OCI-LY7 (cell line): ENCODE results near the gene ARL8B. TPM values are rescaled to one million over a fixed set of nuclear protein-coding genes. Genes with fewer than 3 reads are reported as not detected.

Experiments used
- BruUV-seq: library from RNA; stranded (reverse); fragments of 400-500 nt; replicated peaks from 2 replicates; lab custom pipeline; 2021; lab: Mats Ljungman, UMichigan
- CTCF ChIA-PET: fragments of 300-600 bp; sonication (Branson Sonifier 250); formaldehyde crosslinking; loops from one replicate; lab custom pipeline; 2022; ENCODE audit warnings: antibody characterized with exemption; ENCODE audit not compliant: unreplicated experiment; lab: Charles Lee
- POLR2A ChIA-PET: fragments of 300-600 bp; sonication (Branson Sonifier 250); formaldehyde crosslinking; loops from one replicate; lab custom pipeline; 2022; ENCODE audit warnings: antibody characterized with exemption; lab: Charles Lee
- DNase-seq: peaks from one replicate; pipeline ENCODE4 v3.0.0-alpha.2; 2015; ENCODE audit warnings: low spot score
- H2AFZ ChIP-seq: fragments of 200-600 bp; sonication (generic), shearing (Covaris generic); 2 replicates; pipeline ENCODE4 v1.6.1; 2014; ENCODE audit warnings: mild to moderate bottlenecking, antibody characterized with exemption, low read length, moderate library complexity
- H3K27ac ChIP-seq: fragments of 200-600 bp; sonication (generic); 2 replicates; pipeline ENCODE4 v1.5.1; 2014; ENCODE audit warnings: mixed run types, low read depth, mild to moderate bottlenecking, moderate library complexity, low read length, inconsistent platforms; ENCODE audit not compliant: poor library complexity, severe bottlenecking
- H3K36me3 ChIP-seq: fragments of 200-600 bp; sonication (generic); 2 replicates; pipeline ENCODE4 v1.6.1; 2014; ENCODE audit warnings: mild to moderate bottlenecking, antibody characterized with exemption, low read length, moderate library complexity, mixed read lengths; ENCODE audit not compliant: insufficient read depth
- H3K4me1 ChIP-seq: fragments of 200-600 bp; sonication (generic); 2 replicates; pipeline ENCODE4 v1.5.1; 2014; ENCODE audit warnings: mild to moderate bottlenecking, low read length; ENCODE audit not compliant: insufficient read depth, poor library complexity, severe bottlenecking
- H3K4me2 ChIP-seq: fragments of 200-600 bp; sonication (generic); 2 replicates; pipeline ENCODE4 v1.6.1; 2014; ENCODE audit warnings: mild to moderate bottlenecking, low read length
- H3K4me3 ChIP-seq: fragments of 200-600 bp; sonication (generic); 2 replicates; pipeline ENCODE4 v1.5.1; 2014; ENCODE audit warnings: mild to moderate bottlenecking, low read depth, low read length; ENCODE audit not compliant: poor library complexity, severe bottlenecking
- H3K79me2 ChIP-seq: fragments of 200-600 bp; sonication (generic); 2 replicates; pipeline ENCODE4 v1.6.1; 2016; ENCODE audit warnings: low read depth, mild to moderate bottlenecking, low read length, moderate library complexity, mixed read lengths; ENCODE audit not compliant: insufficient read depth
- H3K9me2 ChIP-seq: fragments of 200-600 bp; sonication (generic); 2 replicates; pipeline ENCODE4 v1.6.1; 2016; ENCODE audit warnings: mild to moderate bottlenecking, low read length, mixed read lengths; ENCODE audit not compliant: insufficient read depth
- H3K9me3 ChIP-seq: fragments of 200-600 bp; sonication (generic); 2 replicates; pipeline ENCODE4 v1.6.1; 2014; ENCODE audit warnings: mild to moderate bottlenecking, mixed run types, low read length, mixed read lengths
- H4K20me1 ChIP-seq: fragments of 200-600 bp; sonication (generic); 2 replicates; pipeline ENCODE4 v1.6.1; 2014; ENCODE audit warnings: mild to moderate bottlenecking, antibody characterized with exemption, low read length, moderate library complexity, mixed read lengths; ENCODE audit not compliant: insufficient read depth
- EZH2phosphoT487 ChIP-seq: fragments of 200-600 bp; sonication (generic); IDR thresholded peaks from 2 replicates; pipeline ENCODE4 v1.6.1; 2018; ENCODE audit warnings: low read depth, borderline replicate concordance, mild to moderate bottlenecking, mixed run types, antibody characterized with exemption, low read length, moderate library complexity, mixed read lengths
- intact Hi-C: fragments of 100-400 bp; cut with micrococcal nuclease; formaldehyde crosslinking; loops from one replicate; pipeline ENCODE4 v1.10.0; 2022; ENCODE audit not compliant: unreplicated experiment
- total RNA-seq, 2 experiments: library from RNA; depleted of rRNA in 1 of 2; stranded (reverse); fragments of >200 nt in 1 of 2; shearing (Covaris generic) in 1 of 2; gene quantifications; 2 replicates each; pipeline ENCODE4 v1.2.3, GENCODE V29; 2014 to 2022
- TF ChIP-seq, protein P1 (sequence below): fragments of 200-600 bp; sonication (generic); conservative IDR thresholded peaks from 2 replicates; pipeline ENCODE4 v1.5.1; 2014; ENCODE audit warnings: mild to moderate bottlenecking, antibody characterized with exemption, low read length, moderate library complexity, mixed read lengths

The ARL8B gene
- total RNA-seq, 2 experiments from 2014 or later: 27.1 to 60.4 TPM

DNA sequence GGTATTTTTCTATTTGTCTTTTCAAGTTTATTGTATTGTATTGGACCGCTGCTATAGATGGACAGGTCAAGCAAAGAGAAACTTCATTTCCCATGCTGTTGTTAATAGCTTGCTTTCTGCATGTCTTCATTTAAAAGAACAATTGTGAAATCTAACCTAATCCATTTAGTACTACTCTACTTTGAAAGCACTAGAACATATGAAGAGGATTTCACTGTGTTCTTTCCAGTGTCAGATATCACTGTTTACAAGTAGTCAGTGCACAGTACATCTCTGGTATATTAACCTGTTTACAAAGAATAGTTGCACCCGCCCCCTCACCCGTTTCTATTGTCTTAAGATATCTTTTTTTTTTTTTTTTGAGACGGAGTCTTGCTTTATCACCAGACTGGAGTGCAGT lies 43.6 kb downstream of the ARL8B start:
- Histone ChIP-seq H3K4me3 (no peak overlapping the region), H3K9me3 (peaks cover 6% of the 10 kb centered on the region; the same call in 1 of the 2 replicates), H3K79me2 (peaks cover 100% of the 10 kb centered on the region), H3K27ac (no peak overlapping the region), H4K20me1 (peaks cover 14% of the 10 kb centered on the region; the same call in 1 of the 2 replicates), H3K36me3 (peaks cover 16% of the 10 kb centered on the region), H3K9me2 (no peaks in the 10 kb centered on the region), H3K4me1 (peaks cover 80% of the 10 kb centered on the region), H2AFZ (no peak overlapping the region), H3K4me2 (no peak overlapping the region)
- intact Hi-C loops: no loop called here
- ChIA-PET POLR2A (interaction anchor here (0.6 to 5.0 kb wide), 4 partner anchors 16 to 29 kb away, joined by 3 to 67 read pairs (median 13); no protein-coding TSS in a partner anchor), CTCF (no interaction called here)
- BruUV-seq: no TSS peak
- DNase-seq: no peak
- TF ChIP-seq, protein P1, sequence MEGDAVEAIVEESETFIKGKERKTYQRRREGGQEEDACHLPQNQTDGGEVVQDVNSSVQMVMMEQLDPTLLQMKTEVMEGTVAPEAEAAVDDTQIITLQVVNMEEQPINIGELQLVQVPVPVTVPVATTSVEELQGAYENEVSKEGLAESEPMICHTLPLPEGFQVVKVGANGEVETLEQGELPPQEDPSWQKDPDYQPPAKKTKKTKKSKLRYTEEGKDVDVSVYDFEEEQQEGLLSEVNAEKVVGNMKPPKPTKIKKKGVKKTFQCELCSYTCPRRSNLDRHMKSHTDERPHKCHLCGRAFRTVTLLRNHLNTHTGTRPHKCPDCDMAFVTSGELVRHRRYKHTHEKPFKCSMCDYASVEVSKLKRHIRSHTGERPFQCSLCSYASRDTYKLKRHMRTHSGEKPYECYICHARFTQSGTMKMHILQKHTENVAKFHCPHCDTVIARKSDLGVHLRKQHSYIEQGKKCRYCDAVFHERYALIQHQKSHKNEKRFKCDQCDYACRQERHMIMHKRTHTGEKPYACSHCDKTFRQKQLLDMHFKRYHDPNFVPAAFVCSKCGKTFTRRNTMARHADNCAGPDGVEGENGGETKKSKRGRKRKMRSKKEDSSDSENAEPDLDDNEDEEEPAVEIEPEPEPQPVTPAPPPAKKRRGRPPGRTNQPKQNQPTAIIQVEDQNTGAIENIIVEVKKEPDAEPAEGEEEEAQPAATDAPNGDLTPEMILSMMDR: no peak
- TF ChIP-seq EZH2phosphoT487: no peak

DNA sequence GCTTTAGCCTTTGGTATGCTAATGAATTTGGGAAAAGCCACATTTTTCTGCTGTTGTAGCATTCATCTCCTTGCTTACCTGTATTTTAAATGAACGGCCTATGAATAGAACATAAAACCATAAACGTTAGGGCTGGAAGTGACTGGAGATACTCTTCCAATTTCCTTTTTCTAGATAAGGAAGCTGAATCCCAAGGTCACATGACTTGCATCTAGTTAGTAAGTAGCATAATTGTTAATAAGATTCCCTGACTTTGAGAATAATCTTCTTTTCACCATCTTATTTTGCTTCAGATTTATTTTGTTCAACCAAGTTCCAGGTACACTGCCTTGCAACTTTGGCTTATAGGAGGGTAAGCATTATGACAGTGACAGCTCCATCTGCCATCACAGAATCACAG lies 44.8 kb downstream of the ARL8B start:
- ChIA-PET CTCF (no interaction called here), POLR2A (interaction anchor here (0.8 to 5.0 kb wide), 7 partner anchors 11 to 30 kb away, joined by 3 to 67 read pairs (median 5); no protein-coding TSS in a partner anchor)
- H2AFZ ChIP-seq: no peak overlapping the region
- no peak overlapping the region for H3K4me3 ChIP-seq
- peaks cover 95% of the 10 kb centered on the region for H3K79me2 ChIP-seq
- H3K27ac ChIP-seq: no peak overlapping the region
- H3K36me3 ChIP-seq: peaks cover 26% of the 10 kb centered on the region
- peaks cover 68% of the 10 kb centered on the region for H3K4me1 ChIP-seq
- no peak overlapping the region for H3K4me2 ChIP-seq
- no TSS peak for BruUV-seq
- TF ChIP-seq, protein P1: no peak
- TF ChIP-seq EZH2phosphoT487: no peak
- intact Hi-C loops: no loop called here
- H4K20me1 ChIP-seq: 0 out of 2 replicates have a peak, but pooled peaks cover 8% of the 10 kb centered on the region
- no peaks in the 10 kb centered on the region for H3K9me2 ChIP-seq
- DNase-seq: no peak
- H3K9me3 ChIP-seq: peaks cover 6% of the 10 kb centered on the region; the same call in 1 of the 2 replicates

DNA sequence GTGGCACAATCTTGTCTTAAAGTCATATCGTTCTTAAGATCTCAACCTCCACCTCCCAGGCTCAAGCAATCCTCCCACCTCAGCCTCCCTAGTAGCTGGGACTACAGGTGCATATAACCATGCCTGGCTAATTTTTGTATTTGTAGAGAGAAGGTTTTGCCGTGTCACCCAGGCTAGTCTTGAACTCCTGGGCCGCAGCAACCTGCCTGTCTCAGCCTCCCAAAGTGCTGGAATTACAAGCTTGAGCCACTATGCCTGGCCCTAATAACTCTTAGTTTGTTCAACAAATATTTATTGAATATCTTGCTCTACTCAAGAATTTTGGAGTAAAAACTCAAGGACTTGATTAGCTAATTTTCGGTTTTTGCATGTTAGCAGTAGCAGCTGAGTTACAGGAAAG lies 46.0 kb downstream of the ARL8B start:
- peaks cover 6% of the 10 kb centered on the region; the same call in 1 of the 2 replicates for H3K9me3 ChIP-seq
- H2AFZ ChIP-seq: no peak overlapping the region
- H3K79me2 ChIP-seq: peaks cover 85% of the 10 kb centered on the region
- no peak overlapping the region for H3K4me3 ChIP-seq
- H3K27ac ChIP-seq: peak overlapping the region; percentile 3
- no TSS peak for BruUV-seq
- intact Hi-C loops: no loop called here
- ChIA-PET CTCF (interaction anchor here (1.2 kb wide), 1 partner anchor 13 kb away, joined by 3 read pairs; no protein-coding TSS in a partner anchor), POLR2A (interaction anchor here (0.7 to 5.0 kb wide), 11 partner anchors 8 to 274 kb away, joined by 3 to 67 read pairs (median 4); no protein-coding TSS in a partner anchor)
- TF ChIP-seq, protein P1: no peak
- TF ChIP-seq EZH2phosphoT487: no peak
- no peaks in the 10 kb centered on the region for H3K9me2 ChIP-seq
- H3K36me3 ChIP-seq: peaks cover 38% of the 10 kb centered on the region
- no peaks in the 10 kb centered on the region for H4K20me1 ChIP-seq
- peaks cover 56% of the 10 kb centered on the region for H3K4me1 ChIP-seq
- H3K4me2 ChIP-seq: 0 out of 2 replicates have a peak overlapping the region, but pooled peaks have one; percentile 1
- DNase-seq: no peak
